Activated CD4-positive, alpha-beta memory T cell treated with anti-CD3 and anti-CD28 coated beads for 36 hours (primary cell): ENCODE measurements around the gene IL37. TPM values are rescaled to one million over a fixed set of nuclear protein-coding genes. Genes with fewer than 3 reads are reported as not detected.

Experiments
- CTCF ChIA-PET: fragments of 350-600 bp; sonication (Branson Sonifier 250); formaldehyde crosslinking; loops from one replicate; lab custom pipeline; 2021; ENCODE audit warnings: antibody characterized with exemption, inconsistent platforms; lab: Charles Lee
- POLR2A ChIA-PET: fragments of 350-600 bp; sonication (Branson Sonifier 250); formaldehyde crosslinking; loops from one replicate; lab custom pipeline; 2021; ENCODE audit warnings: antibody characterized with exemption; lab: Charles Lee
- DNase-seq: peaks from one replicate; pipeline ENCODE4 v3.0.0-alpha.2; 2020
- H3K27ac Mint-ChIP-seq: one replicate; pipeline ENCODE4 v1.8.0; 2021; ENCODE audit warnings: mixed read lengths
- H3K27me3 Mint-ChIP-seq: one replicate; pipeline ENCODE4 v1.8.0; 2021; ENCODE audit warnings: mixed read lengths
- H3K36me3 Mint-ChIP-seq: one replicate; pipeline ENCODE4 v1.8.0; 2021; ENCODE audit warnings: mixed read lengths
- H3K4me1 Mint-ChIP-seq: one replicate; pipeline ENCODE4 v1.8.0; 2021; ENCODE audit warnings: low read depth, mixed read lengths
- H3K4me3 Mint-ChIP-seq: one replicate; pipeline ENCODE4 v1.8.0; 2021; ENCODE audit warnings: mild to moderate bottlenecking, mixed read lengths
- H3K9me3 Mint-ChIP-seq: one replicate; pipeline ENCODE4 v1.8.0; 2021; ENCODE audit warnings: mixed read lengths
- intact Hi-C: fragments of 100-400 bp; cut with micrococcal nuclease; formaldehyde crosslinking; loops from one replicate; pipeline ENCODE4 v1.15.1; 2023
- total RNA-seq, 2 experiments: library from RNA; stranded (reverse); gene quantifications; one replicate each; pipeline ENCODE4 v1.2.3, GENCODE V29; 2021

Gene IL37
- total RNA-seq, 2 experiments from 2014 or later, result not detected

- POLR2A ChIA-PET, result interaction anchor here (1.5 kb wide), 1 partner anchor 194 kb away, joined by 4 read pairs; no protein-coding TSS in a partner anchor
- DNase-seq, result no peak
- no peaks in the 10 kb centered on the region for H3K27me3 Mint-ChIP-seq
- intact Hi-C loops, result loop anchor here (5.0 kb wide), 1 partner anchor 340 kb away; no protein-coding TSS in a partner anchor
- H3K4me3 Mint-ChIP-seq, result no peak overlapping the region
- H3K9me3 Mint-ChIP-seq, result peaks cover 4% of the 10 kb centered on the region
- CTCF ChIA-PET, result interaction anchor here (0.8 to 8.9 kb wide), 17 partner anchors 12 to 314 kb away, joined by 3 to 178 read pairs (median 12); partner anchors contain the start of gene IL1B
- no peaks in the 10 kb centered on the region for H3K36me3 Mint-ChIP-seq
- H3K27ac Mint-ChIP-seq, result no peak overlapping the region
- no peaks in the 10 kb centered on the region for H3K4me1 Mint-ChIP-seq
Observed at GRCh38 chr2:112942654-112943002, 31.7 kb downstream of the IL37 start.

- CTCF ChIA-PET, result interaction anchor here (0.7 to 8.9 kb wide), 4 partner anchors 14 to 218 kb away, joined by 3 to 178 read pairs (median 22); no protein-coding TSS in a partner anchor
- intact Hi-C loops, result loop anchor here (5.0 kb wide), 1 partner anchor 343 kb away; no protein-coding TSS in a partner anchor
Observed at GRCh38 chr2:112944971-112945370, 34.0 kb downstream of the IL37 start.

GRCh38 chr2:112946086-112946485, 35.1 kb downstream of the IL37 start:
- ChIA-PET CTCF (interaction anchor here (1.0 to 8.9 kb wide), 4 partner anchors 14 to 196 kb away, joined by 3 to 178 read pairs (median 4); no protein-coding TSS in a partner anchor), POLR2A (no interaction called here)
- Mint-ChIP-seq H3K36me3 (no peaks in the 10 kb centered on the region), H3K27me3 (peaks cover 7% of the 10 kb centered on the region), H3K4me1 (no peaks in the 10 kb centered on the region), H3K4me3 (no peak overlapping the region), H3K9me3 (peaks cover 4% of the 10 kb centered on the region), H3K27ac (no peak overlapping the region)
- no peak for DNase-seq
- intact Hi-C loops, result no loop called here

More at GRCh38 chr2:112944971-112945370, 34.0 kb downstream of the IL37 start:
- POLR2A ChIA-PET, result no interaction called here
- peaks cover 4% of the 10 kb centered on the region for H3K9me3 Mint-ChIP-seq
- peaks cover 5% of the 10 kb centered on the region for H3K27me3 Mint-ChIP-seq
- H3K4me1 Mint-ChIP-seq, result no peaks in the 10 kb centered on the region
- no peaks in the 10 kb centered on the region for H3K36me3 Mint-ChIP-seq
- H3K4me3 Mint-ChIP-seq, result no peak overlapping the region
- no peak overlapping the region for H3K27ac Mint-ChIP-seq
- DNase-seq, result no peak

GRCh38 chr2:112947374-112947773, 36.4 kb downstream of the IL37 start:
- intact Hi-C loops, result no loop called here

GRCh38 chr2:112949456-112949855, 38.5 kb downstream of the IL37 start:
- H3K36me3 Mint-ChIP-seq, result no peaks in the 10 kb centered on the region
- no peak overlapping the region for H3K4me3 Mint-ChIP-seq
- intact Hi-C loops, result no loop called here
- ChIA-PET POLR2A (no interaction called here), CTCF (no interaction called here)
- H3K4me1 Mint-ChIP-seq, result no peaks in the 10 kb centered on the region
- peaks cover 16% of the 10 kb centered on the region for H3K27me3 Mint-ChIP-seq
- no peak for DNase-seq
- H3K27ac Mint-ChIP-seq, result no peak overlapping the region
- peaks cover 7% of the 10 kb centered on the region for H3K9me3 Mint-ChIP-seq

More at GRCh38 chr2:112947374-112947773, 36.4 kb downstream of the IL37 start:
- POLR2A ChIA-PET, result no interaction called here
- Mint-ChIP-seq H3K4me3 (no peak overlapping the region), H3K27me3 (peaks cover 16% of the 10 kb centered on the region), H3K4me1 (no peaks in the 10 kb centered on the region), H3K27ac (no peak overlapping the region), H3K9me3 (peaks cover 7% of the 10 kb centered on the region), H3K36me3 (no peaks in the 10 kb centered on the region)
- DNase-seq, result no peak
- CTCF ChIA-PET, result interaction anchor here (0.9 to 8.9 kb wide), 6 partner anchors 12 to 347 kb away, joined by 3 to 178 read pairs (median 4); no protein-coding TSS in a partner anchor

- Mint-ChIP-seq H3K27me3 (peaks cover 13% of the 10 kb centered on the region), H3K36me3 (no peaks in the 10 kb centered on the region), H3K4me1 (no peaks in the 10 kb centered on the region), H3K27ac (no peak overlapping the region), H3K9me3 (peaks cover 3% of the 10 kb centered on the region), H3K4me3 (no peak overlapping the region)
- POLR2A ChIA-PET, result no interaction called here
- DNase-seq, result no peak
- intact Hi-C loops, result no loop called here
- CTCF ChIA-PET, result interaction anchor here (0.8 to 3.5 kb wide), 5 partner anchors 11 to 205 kb away, joined by 3 to 15 read pairs (median 4); no protein-coding TSS in a partner anchor
Observed at GRCh38 chr2:112954364-112954763, 43.4 kb downstream of the IL37 start.

GRCh38 chr2:112957511-112957910, 46.5 kb downstream of the IL37 start:
- intact Hi-C loops, result no loop called here
- POLR2A ChIA-PET, result no interaction called here

GRCh38 chr2:112958428-112959108, 47.6 kb downstream of the IL37 start:
- Mint-ChIP-seq H3K4me1 (no peaks in the 10 kb centered on the region), H3K27ac (no peak overlapping the region), H3K4me3 (no peak overlapping the region), H3K9me3 (no peaks in the 10 kb centered on the region), H3K27me3 (no peaks in the 10 kb centered on the region), H3K36me3 (no peaks in the 10 kb centered on the region)
- ChIA-PET POLR2A (no interaction called here), CTCF (interaction anchor here (0.6 to 2.9 kb wide), 31 partner anchors 9 to 358 kb away, joined by 3 to 15 read pairs (median 3); partner anchors contain the start of genes IL1A and IL36G)
- peak; percentile 37 for DNase-seq
- intact Hi-C loops, result no loop called here

More at GRCh38 chr2:112957511-112957910, 46.5 kb downstream of the IL37 start:
- DNase-seq, result no peak
- CTCF ChIA-PET, result interaction anchor here (2.3 to 2.9 kb wide), 2 partner anchors 15 to 208 kb away, joined by 15 read pairs; no protein-coding TSS in a partner anchor
- no peaks in the 10 kb centered on the region for H3K36me3 Mint-ChIP-seq
- no peak overlapping the region for H3K27ac Mint-ChIP-seq
- H3K4me3 Mint-ChIP-seq, result no peak overlapping the region
- H3K9me3 Mint-ChIP-seq, result no peaks in the 10 kb centered on the region
- no peaks in the 10 kb centered on the region for H3K27me3 Mint-ChIP-seq
- H3K4me1 Mint-ChIP-seq, result no peaks in the 10 kb centered on the region

- H3K4me1 Mint-ChIP-seq, result no peaks in the 10 kb centered on the region
- H3K27ac Mint-ChIP-seq, result no peak overlapping the region
- CTCF ChIA-PET, result interaction anchor here (0.6 to 2.3 kb wide), 31 partner anchors 8 to 359 kb away, joined by 3 to 15 read pairs (median 3); partner anchors contain the start of genes IL1A and IL36G
- POLR2A ChIA-PET, result no interaction called here
- intact Hi-C loops, result no loop called here
- DNase-seq, result no peak
- H3K4me3 Mint-ChIP-seq, result no peak overlapping the region
- no peaks in the 10 kb centered on the region for H3K36me3 Mint-ChIP-seq
- no peaks in the 10 kb centered on the region for H3K27me3 Mint-ChIP-seq
- H3K9me3 Mint-ChIP-seq, result no peaks in the 10 kb centered on the region
Observed at GRCh38 chr2:112959109-112959812, 48.3 kb downstream of the IL37 start.

GRCh38 chr2:112960230-112960825, 49.4 kb downstream of the IL37 start:
- intact Hi-C loops, result no loop called here
- ChIA-PET CTCF (interaction anchor here (0.6 to 2.2 kb wide), 8 partner anchors 15 to 305 kb away, joined by 3 to 17 read pairs (median 4); no protein-coding TSS in a partner anchor), POLR2A (no interaction called here)
- no peaks in the 10 kb centered on the region for H3K27me3 Mint-ChIP-seq
- no peak overlapping the region for H3K27ac Mint-ChIP-seq
- no peak for DNase-seq
- H3K9me3 Mint-ChIP-seq, result no peaks in the 10 kb centered on the region
- no peak overlapping the region for H3K4me3 Mint-ChIP-seq
- no peaks in the 10 kb centered on the region for H3K36me3 Mint-ChIP-seq
- no peaks in the 10 kb centered on the region for H3K4me1 Mint-ChIP-seq

- Mint-ChIP-seq H3K27me3 (no peaks in the 10 kb centered on the region), H3K9me3 (no peaks in the 10 kb centered on the region), H3K4me1 (no peaks in the 10 kb centered on the region), H3K36me3 (no peaks in the 10 kb centered on the region), H3K4me3 (no peak overlapping the region), H3K27ac (no peak overlapping the region)
- intact Hi-C loops, result no loop called here
- no peak for DNase-seq
- ChIA-PET POLR2A (interaction anchor here (0.6 kb wide), 1 partner anchor 77 kb away, joined by 3 read pairs; no protein-coding TSS in a partner anchor), CTCF (interaction anchor here (0.9 to 2.1 kb wide), 4 partner anchors 15 to 213 kb away, joined by 3 to 17 read pairs (median 6); partner anchors contain the start of gene IL36G)
Observed at GRCh38 chr2:112962308-112963175, 51.6 kb downstream of the IL37 start.
